Measurements from ENCODE around the gene ATP8B4.

Gene ATP8B4

DNA sequence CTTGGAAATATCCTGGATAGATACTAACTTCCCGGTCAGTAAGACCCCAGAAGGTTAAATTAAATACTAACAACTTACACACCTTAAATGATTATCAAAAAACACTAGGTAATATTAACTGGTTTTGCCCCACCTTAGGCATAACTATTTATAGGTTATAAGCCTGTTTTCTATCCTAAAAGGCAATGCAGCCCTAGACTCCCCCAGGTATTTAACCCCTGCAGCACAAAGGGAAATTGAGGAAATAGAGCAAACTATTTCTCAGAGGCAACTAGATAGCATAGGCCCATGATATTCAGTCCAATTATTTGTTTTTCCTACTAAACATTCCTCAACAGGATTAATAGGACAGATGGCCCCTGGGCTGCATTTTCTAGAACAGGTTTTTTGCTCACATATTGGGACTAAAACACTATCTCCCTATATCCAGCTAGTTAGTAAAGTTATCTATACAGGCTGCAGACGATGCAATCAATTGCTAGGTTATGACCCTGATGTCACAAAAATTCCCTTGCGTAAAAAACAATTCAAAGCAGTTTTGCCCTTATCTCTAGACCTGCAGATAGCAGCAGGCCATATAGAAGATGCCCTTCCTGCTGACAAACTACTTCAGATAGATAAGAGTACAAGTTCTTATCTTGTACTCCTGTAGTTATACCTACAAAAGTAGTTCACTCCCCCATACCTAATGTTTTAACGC is 276.9 kb downstream of the ATP8B4 start:
- TF ChIP-seq, protein P1, sequence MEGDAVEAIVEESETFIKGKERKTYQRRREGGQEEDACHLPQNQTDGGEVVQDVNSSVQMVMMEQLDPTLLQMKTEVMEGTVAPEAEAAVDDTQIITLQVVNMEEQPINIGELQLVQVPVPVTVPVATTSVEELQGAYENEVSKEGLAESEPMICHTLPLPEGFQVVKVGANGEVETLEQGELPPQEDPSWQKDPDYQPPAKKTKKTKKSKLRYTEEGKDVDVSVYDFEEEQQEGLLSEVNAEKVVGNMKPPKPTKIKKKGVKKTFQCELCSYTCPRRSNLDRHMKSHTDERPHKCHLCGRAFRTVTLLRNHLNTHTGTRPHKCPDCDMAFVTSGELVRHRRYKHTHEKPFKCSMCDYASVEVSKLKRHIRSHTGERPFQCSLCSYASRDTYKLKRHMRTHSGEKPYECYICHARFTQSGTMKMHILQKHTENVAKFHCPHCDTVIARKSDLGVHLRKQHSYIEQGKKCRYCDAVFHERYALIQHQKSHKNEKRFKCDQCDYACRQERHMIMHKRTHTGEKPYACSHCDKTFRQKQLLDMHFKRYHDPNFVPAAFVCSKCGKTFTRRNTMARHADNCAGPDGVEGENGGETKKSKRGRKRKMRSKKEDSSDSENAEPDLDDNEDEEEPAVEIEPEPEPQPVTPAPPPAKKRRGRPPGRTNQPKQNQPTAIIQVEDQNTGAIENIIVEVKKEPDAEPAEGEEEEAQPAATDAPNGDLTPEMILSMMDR (IDR thresholded peaks at IDR 0.05; ENCODE audit: control extremely low read depth, extremely low read depth, low read depth, missing control alignments), result no peak
- CTCF ChIA-PET, result no interaction called here
- DNase-seq (ENCODE audit: extremely low spot score), result no peak
- POLR2A ChIA-PET, result no interaction called here

DNA sequence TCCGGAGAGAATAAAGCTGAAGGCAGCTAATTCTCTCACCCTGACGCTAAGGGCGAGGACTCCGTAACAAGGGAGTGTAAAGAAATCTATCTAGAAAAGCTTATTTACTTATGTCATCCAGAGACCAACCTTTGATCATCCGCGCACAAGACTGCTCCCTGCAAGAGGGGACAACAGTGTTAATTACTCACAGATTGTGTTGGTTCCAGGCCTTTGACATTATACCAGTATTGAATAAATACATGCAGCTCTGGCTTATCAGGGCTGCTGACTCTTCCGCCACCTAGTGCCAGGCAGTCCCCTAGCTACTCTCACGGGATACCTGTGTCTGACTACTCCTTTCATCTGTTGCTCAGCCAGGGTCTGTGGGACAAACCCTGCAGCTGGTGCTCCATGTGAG is 286.5 kb downstream of the ATP8B4 start:
- CTCF ChIA-PET, result interaction anchor here (1.0 kb wide), 1 partner anchor 20 kb away, joined by 3 read pairs; no protein-coding TSS in a partner anchor

DNA sequence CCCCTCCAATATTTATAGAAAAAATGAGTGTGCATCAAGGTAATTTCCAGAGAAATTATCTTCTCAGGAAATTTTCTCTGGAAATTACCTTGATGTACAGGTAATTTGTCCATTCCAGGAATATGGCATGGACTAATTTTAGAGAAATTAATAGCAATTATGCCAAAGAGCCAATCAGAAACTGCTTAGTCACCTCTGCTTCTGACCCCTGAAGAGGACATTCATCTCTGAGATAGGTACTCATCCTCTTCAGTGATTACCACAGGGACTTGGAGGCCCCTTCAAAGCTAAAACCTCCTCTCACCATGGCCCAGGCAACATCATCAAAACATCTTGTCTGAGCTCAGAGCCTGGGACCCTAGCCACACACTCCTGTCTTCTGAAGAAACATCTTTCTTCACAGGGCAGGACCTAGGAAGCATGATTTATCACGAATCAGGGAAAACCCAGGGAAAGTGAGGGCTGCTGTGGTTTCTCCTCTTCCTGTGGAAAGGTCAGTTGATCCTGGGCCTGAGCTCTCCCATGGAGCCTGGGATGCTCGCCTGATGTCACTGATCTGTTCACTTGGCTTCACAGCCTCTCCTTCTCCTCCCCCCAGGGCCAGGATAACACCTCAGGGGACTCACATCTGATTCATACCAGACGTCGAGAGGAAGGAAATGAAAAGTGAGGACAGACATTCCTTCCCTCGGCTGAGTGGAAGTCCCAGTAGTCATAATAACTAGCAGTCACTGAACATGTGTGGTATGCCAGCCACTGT is 287.6 kb downstream of the ATP8B4 start:
- ChIA-PET CTCF (no interaction called here), POLR2A (no interaction called here)
- DNase-seq (ENCODE audit: extremely low spot score), result no peak
- TF ChIP-seq, protein P1 (IDR thresholded peaks at IDR 0.05; ENCODE audit: control extremely low read depth, extremely low read depth, low read depth, missing control alignments), result no peak

More for the DNA sequence above, 286.5 kb downstream of the ATP8B4 start:
- POLR2A ChIA-PET, result no interaction called here
- no peak for DNase-seq (ENCODE audit: extremely low spot score)
- TF ChIP-seq, protein P1 (IDR thresholded peaks at IDR 0.05; ENCODE audit: control extremely low read depth, extremely low read depth, low read depth, missing control alignments), result no peak

DNA sequence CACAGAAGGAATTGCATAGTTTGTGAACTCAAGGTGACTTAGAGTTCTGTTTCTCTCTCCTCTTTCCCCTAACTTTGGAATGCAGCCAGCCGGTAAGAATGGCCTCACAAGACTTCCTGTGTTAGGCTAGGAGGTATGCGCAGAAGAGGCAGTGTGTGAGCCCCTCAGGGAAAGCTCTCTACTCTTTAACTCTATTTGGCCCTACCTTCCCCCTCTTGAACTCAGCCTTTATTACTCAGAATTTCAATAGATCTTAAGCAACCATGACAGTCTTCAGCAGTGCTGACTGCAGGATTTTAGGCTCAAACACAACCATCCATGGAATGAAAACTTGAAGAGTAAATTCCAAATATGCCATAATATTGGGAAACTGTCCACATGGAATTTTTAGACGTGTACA is 288.6 kb downstream of the ATP8B4 start:
- TF ChIP-seq, protein P1 (IDR thresholded peaks at IDR 0.05; ENCODE audit: control extremely low read depth, extremely low read depth, low read depth, missing control alignments), result no peak
- ChIA-PET CTCF (interaction anchor here (1.3 kb wide), 1 partner anchor 23 kb away, joined by 3 read pairs; no protein-coding TSS in a partner anchor), POLR2A (no interaction called here)
- no peak for DNase-seq (ENCODE audit: extremely low spot score)

DNA sequence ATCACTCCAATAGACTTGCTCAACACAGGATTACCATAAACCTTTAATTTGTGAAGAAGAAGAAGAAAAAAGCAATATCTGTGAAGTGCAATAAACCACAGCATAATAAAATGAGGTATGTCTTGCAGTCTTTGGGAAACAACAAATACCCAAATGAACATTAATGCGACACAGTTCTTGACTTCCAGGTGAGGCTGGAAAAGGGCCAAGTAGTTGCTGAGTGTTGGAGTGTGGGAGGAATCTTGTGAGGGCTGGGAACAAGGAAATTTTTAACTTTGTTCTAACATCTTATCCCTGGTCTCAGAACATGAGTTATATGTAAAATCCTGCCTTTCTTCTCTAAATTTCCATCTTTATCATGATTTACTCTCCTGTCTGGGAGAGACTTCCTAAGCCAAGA is 291.7 kb downstream of the ATP8B4 start:
- TF ChIP-seq, protein P1 (IDR thresholded peaks at IDR 0.05; ENCODE audit: control extremely low read depth, extremely low read depth, low read depth, missing control alignments), result no peak
- no peak for DNase-seq (ENCODE audit: extremely low spot score)
- ChIA-PET CTCF (no interaction called here), POLR2A (no interaction called here)

DNA sequence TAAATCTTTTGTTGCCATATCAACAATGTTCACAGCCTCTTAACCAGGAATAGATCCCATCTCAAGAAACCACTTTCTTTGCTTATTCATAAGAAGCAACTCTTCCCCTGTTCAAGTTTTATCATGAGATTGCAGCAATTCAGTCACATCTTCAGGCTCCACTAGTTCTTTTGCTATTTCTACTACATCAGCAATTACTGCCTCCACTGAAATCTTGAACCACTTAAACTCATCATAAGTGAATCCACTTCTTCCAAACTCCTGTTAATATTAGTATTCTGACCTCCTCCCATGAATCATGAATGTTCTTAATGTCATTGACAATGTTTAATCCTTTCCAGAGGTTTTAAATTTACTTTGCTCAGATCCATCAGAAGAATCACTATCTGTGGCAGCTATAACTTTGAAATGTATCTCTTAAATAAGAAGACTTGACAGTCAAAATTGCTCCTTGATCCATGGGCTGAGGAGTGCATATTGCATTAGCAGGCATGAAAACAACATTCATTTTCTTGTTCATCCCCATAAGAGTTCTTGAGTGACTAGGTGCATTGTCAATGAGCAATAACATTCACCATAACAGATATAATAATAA is 292.3 kb downstream of the ATP8B4 start:
- ChIA-PET CTCF (no interaction called here), POLR2A (no interaction called here)
- no peak for DNase-seq (ENCODE audit: extremely low spot score)
- TF ChIP-seq, protein P1 (IDR thresholded peaks at IDR 0.05; ENCODE audit: control extremely low read depth, extremely low read depth, low read depth, missing control alignments), result no peak

Data from GM10248 (cell line).